C4-2B (cell line): ENCODE data around the gene HNRNPA3.
"Not testable (repeated sequence)": the region's sequence is repeated elsewhere in the genome, so short reads cannot be mapped to it uniquely, and the experiment has no call there.

ENCODE experiments used
- ZFX ChIP-seq: fragments of 450-650 bp; IDR thresholded peaks from 2 replicates; pipeline ENCODE4 v1.6.1; 2017
- TF ChIP-seq, protein P1 (sequence below): fragments of 450-650 bp; conservative IDR thresholded peaks from 2 replicates; pipeline ENCODE4 v1.5.1; 2017; ENCODE audit warnings: mild to moderate bottlenecking

- TF ChIP-seq, protein P1, sequence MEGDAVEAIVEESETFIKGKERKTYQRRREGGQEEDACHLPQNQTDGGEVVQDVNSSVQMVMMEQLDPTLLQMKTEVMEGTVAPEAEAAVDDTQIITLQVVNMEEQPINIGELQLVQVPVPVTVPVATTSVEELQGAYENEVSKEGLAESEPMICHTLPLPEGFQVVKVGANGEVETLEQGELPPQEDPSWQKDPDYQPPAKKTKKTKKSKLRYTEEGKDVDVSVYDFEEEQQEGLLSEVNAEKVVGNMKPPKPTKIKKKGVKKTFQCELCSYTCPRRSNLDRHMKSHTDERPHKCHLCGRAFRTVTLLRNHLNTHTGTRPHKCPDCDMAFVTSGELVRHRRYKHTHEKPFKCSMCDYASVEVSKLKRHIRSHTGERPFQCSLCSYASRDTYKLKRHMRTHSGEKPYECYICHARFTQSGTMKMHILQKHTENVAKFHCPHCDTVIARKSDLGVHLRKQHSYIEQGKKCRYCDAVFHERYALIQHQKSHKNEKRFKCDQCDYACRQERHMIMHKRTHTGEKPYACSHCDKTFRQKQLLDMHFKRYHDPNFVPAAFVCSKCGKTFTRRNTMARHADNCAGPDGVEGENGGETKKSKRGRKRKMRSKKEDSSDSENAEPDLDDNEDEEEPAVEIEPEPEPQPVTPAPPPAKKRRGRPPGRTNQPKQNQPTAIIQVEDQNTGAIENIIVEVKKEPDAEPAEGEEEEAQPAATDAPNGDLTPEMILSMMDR: not testable (repeated sequence)
- not testable (repeated sequence) for TF ChIP-seq ZFX
Observed at GRCh38 chr2:177266955-177267354, 54.4 kb downstream of the HNRNPA3 start.
